Measurements from ENCODE around the gene DSG3.

The DSG3 gene

DNA sequence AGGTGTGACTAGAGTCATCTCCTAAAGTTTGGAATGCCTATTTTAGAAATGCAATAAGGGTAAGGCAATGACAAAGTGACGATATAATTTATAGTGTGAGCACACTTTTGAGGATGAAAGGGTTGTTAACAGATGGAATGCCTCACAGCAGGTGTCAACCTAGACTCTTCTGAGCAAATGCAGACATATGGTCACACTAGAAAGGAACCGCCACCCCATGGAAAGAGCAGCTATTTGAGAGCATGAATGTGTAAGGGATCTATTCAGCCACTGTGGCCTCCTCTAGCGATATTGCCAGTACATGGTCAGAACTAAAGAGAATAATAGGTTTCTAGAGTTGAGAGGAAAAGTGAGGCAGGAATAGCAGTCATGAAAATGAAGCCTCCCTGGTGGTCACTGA is 68.9 kb downstream of the DSG3 start:
- no peak for DNase-seq (ENCODE audit: low read depth)

DNA sequence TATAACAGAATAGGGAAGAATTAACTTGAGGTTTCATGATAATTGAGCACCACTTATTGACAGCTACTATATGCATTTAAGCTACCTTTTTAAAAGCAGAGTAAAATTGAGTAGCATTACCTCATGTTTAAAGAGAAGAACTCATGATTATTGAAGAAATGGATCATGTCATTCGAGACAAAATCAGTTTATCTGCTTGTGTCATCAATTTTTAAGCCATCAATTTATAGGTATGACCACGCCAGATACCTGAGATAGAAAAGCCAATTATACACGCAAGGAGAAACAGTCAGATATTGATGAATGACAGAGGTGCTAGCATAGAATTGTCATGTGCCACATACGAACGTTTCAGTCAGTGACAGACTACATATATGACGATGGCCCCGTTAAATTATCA is 78.8 kb downstream of the DSG3 start:
- no peak for DNase-seq (ENCODE audit: low read depth)

Measured in iris pigment epithelial cell (primary cell).